ENCODE results near the gene SLC2A14.
"Not testable (repeated sequence)": the region's sequence is repeated elsewhere in the genome, so short reads cannot be mapped to it uniquely, and the experiment has no call there.

Gene SLC2A14

GRCh38 chr12:7869137-7869536 lies 3.6 kb downstream of the SLC2A14 start:
- no peak overlapping the region for H3K9ac ChIP-seq (ENCODE audit: low read length)
- H4K20me1 ChIP-seq (ENCODE audit: low read depth, low read length), result no peaks in the 10 kb centered on the region
- H3K36me3 ChIP-seq (ENCODE audit: low read length), result no peaks in the 10 kb centered on the region
- H3K27ac ChIP-seq (ENCODE audit: low read depth, low read length), result no peak overlapping the region
- no peaks in the 10 kb centered on the region for H3K9me2 ChIP-seq (replicated peaks; ENCODE audit: insufficient read depth, low read length)
- no peak overlapping the region for H3K4me3 ChIP-seq (ENCODE audit: insufficient read depth, low read length, poor library complexity, severe bottlenecking)
- H3K4me2 ChIP-seq (ENCODE audit: low read depth, low read length, poor library complexity, severe bottlenecking), result no peak overlapping the region
- no peaks in the 10 kb centered on the region for H3K79me2 ChIP-seq (ENCODE audit: insufficient read depth, low read length)
- H2AFZ ChIP-seq (ENCODE audit: low read depth, low read length, severe bottlenecking), result no peak overlapping the region
- H3K9me3 ChIP-seq (ENCODE audit: insufficient read depth, low read length), result no peaks in the 10 kb centered on the region
- H3F3A ChIP-seq (ENCODE audit: insufficient read depth), result no peaks in the 10 kb centered on the region
- TF ChIP-seq EZH2phosphoT487 (conservative IDR thresholded peaks at IDR 0.05; ENCODE audit: low read length) (no peak), CTCF (IDR thresholded peaks at IDR 0.05; ENCODE audit: insufficient read depth, low read length, poor library complexity, severe bottlenecking) (no peak)
- no peaks in the 10 kb centered on the region for H3K27me3 ChIP-seq (ENCODE audit: low read length)

GRCh38 chr12:7868391-7868790 lies 4.3 kb downstream of the SLC2A14 start:
- Histone ChIP-seq H3K9me2 (replicated peaks; ENCODE audit: insufficient read depth, low read length) (no peaks in the 10 kb centered on the region), H3K9ac (ENCODE audit: low read length) (no peak overlapping the region), H3K4me2 (ENCODE audit: low read depth, low read length, poor library complexity, severe bottlenecking) (no peak overlapping the region), H4K20me1 (ENCODE audit: low read depth, low read length) (no peaks in the 10 kb centered on the region), H3K4me3 (ENCODE audit: insufficient read depth, low read length, poor library complexity, severe bottlenecking) (no peak overlapping the region), H3K27ac (ENCODE audit: low read depth, low read length) (no peak overlapping the region), H3K79me2 (ENCODE audit: insufficient read depth, low read length) (no peaks in the 10 kb centered on the region), H3K9me3 (ENCODE audit: insufficient read depth, low read length) (no peaks in the 10 kb centered on the region), H3K36me3 (ENCODE audit: low read length) (no peaks in the 10 kb centered on the region), H2AFZ (ENCODE audit: low read depth, low read length, severe bottlenecking) (no peak overlapping the region), H3F3A (ENCODE audit: insufficient read depth) (no peaks in the 10 kb centered on the region), H3K27me3 (ENCODE audit: low read length) (no peaks in the 10 kb centered on the region)
- TF ChIP-seq CTCF (IDR thresholded peaks at IDR 0.05; ENCODE audit: insufficient read depth, low read length, poor library complexity, severe bottlenecking) (no peak), EZH2phosphoT487 (conservative IDR thresholded peaks at IDR 0.05; ENCODE audit: low read length) (no peak)

- Histone ChIP-seq H3K4me3 (ENCODE audit: insufficient read depth, low read length, poor library complexity, severe bottlenecking) (no peak overlapping the region), H3F3A (ENCODE audit: insufficient read depth) (no peaks in the 10 kb centered on the region), H4K20me1 (ENCODE audit: low read depth, low read length) (no peaks in the 10 kb centered on the region), H3K4me2 (ENCODE audit: low read depth, low read length, poor library complexity, severe bottlenecking) (no peak overlapping the region), H3K27me3 (ENCODE audit: low read length) (no peaks in the 10 kb centered on the region), H2AFZ (ENCODE audit: low read depth, low read length, severe bottlenecking) (no peak overlapping the region), H3K79me2 (ENCODE audit: insufficient read depth, low read length) (no peaks in the 10 kb centered on the region), H3K36me3 (ENCODE audit: low read length) (no peaks in the 10 kb centered on the region), H3K27ac (ENCODE audit: low read depth, low read length) (no peak overlapping the region), H3K9me3 (ENCODE audit: insufficient read depth, low read length) (no peaks in the 10 kb centered on the region), H3K9me2 (replicated peaks; ENCODE audit: insufficient read depth, low read length) (no peaks in the 10 kb centered on the region), H3K9ac (ENCODE audit: low read length) (no peak overlapping the region)
- no peak for TF ChIP-seq CTCF (IDR thresholded peaks at IDR 0.05; ENCODE audit: insufficient read depth, low read length, poor library complexity, severe bottlenecking)
- no peak for TF ChIP-seq EZH2phosphoT487 (conservative IDR thresholded peaks at IDR 0.05; ENCODE audit: low read length)
Observed at GRCh38 chr12:7864601-7865150, 8.0 kb downstream of the SLC2A14 start.

GRCh38 chr12:7862814-7863348 lies 9.8 kb downstream of the SLC2A14 start:
- not testable (repeated sequence) for H3F3A ChIP-seq (ENCODE audit: insufficient read depth); H3K79me2 ChIP-seq (ENCODE audit: insufficient read depth, low read length); H3K4me2 ChIP-seq (ENCODE audit: low read depth, low read length, poor library complexity, severe bottlenecking); H3K27ac ChIP-seq (ENCODE audit: low read depth, low read length); H3K9ac ChIP-seq (ENCODE audit: low read length); H3K27me3 ChIP-seq (ENCODE audit: low read length); H3K9me2 ChIP-seq (replicated peaks; ENCODE audit: insufficient read depth, low read length); H3K4me3 ChIP-seq (ENCODE audit: insufficient read depth, low read length, poor library complexity, severe bottlenecking); H3K36me3 ChIP-seq (ENCODE audit: low read length); H4K20me1 ChIP-seq (ENCODE audit: low read depth, low read length); H2AFZ ChIP-seq (ENCODE audit: low read depth, low read length, severe bottlenecking); H3K9me3 ChIP-seq (ENCODE audit: insufficient read depth, low read length)

GRCh38 chr12:7862301-7862700 lies 10.4 kb downstream of the SLC2A14 start:
- H3K9me2 ChIP-seq (replicated peaks; ENCODE audit: insufficient read depth, low read length); H3F3A ChIP-seq (ENCODE audit: insufficient read depth); H4K20me1 ChIP-seq (ENCODE audit: low read depth, low read length); H3K79me2 ChIP-seq (ENCODE audit: insufficient read depth, low read length); H3K27ac ChIP-seq (ENCODE audit: low read depth, low read length); H3K27me3 ChIP-seq (ENCODE audit: low read length); H2AFZ ChIP-seq (ENCODE audit: low read depth, low read length, severe bottlenecking); H3K9me3 ChIP-seq (ENCODE audit: insufficient read depth, low read length); H3K4me3 ChIP-seq (ENCODE audit: insufficient read depth, low read length, poor library complexity, severe bottlenecking); H3K9ac ChIP-seq (ENCODE audit: low read length); H3K36me3 ChIP-seq (ENCODE audit: low read length); H3K4me2 ChIP-seq (ENCODE audit: low read depth, low read length, poor library complexity, severe bottlenecking): not testable (repeated sequence)
